GF-D8 (cell line): ENCODE data around the gene DTX4.
A peak's percentile ranks its signal among the peaks of the same experiment; 100 is the strongest.

Source experiments
- DNase-seq: peaks from one replicate; lab custom pipeline; 2025; lab: John Stamatoyannopoulos, UW

DTX4 gene

DNA sequence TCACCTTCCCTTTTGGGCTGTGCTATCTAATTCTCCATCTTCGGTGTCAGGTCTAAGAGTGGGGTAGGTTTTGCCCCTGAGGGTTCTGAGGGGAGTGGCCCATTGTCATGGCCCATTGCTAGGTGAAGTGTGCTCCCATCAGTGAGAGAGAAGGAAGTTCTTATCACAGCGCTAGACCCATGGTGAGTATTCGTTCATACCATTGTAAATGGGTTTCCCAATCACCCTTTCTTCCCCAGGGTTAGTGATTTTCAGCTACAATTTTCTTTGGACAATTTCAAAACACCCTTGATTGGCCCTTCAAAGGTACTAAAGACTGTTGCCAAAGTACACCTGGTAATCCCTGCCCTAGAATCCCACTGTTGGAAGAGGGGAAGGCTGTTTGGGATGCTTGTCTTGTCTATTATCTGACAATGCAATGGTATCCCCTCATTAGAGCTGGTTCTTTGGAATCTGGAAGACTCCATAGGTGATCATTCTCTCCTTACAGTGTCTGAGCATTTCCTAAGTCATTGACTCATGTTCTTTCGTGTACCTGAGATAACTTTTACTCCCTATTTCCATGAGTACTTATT is 20.6 kb downstream of the DTX4 start:
- no peak for DNase-seq

DNA sequence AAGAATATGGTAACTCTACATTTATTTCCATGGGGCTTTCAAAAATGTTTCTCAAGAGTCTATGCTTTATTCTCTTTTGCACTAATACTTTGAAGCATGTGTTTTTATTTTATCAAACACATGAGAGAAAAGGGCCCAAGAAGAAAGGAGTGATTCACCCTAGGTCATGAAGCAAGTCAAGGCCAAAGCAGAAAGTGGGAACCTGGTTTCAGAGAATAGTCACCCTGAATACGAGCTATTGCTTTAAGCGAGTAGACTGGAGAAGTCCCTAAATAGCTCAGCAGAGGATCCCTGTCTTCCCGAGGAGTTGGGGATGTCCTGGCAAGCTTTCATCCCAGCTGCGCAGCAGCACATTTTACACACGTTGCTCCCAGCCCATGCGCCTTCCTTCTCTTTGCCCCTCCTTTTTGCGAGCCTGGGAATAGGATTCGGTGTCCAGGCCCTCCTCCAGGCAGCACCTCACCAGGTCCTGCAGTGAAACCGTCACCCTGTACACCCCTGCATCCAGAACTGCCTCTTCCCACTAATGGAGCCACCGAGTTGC is 21.7 kb downstream of the DTX4 start:
- DNase-seq = no peak

DNA sequence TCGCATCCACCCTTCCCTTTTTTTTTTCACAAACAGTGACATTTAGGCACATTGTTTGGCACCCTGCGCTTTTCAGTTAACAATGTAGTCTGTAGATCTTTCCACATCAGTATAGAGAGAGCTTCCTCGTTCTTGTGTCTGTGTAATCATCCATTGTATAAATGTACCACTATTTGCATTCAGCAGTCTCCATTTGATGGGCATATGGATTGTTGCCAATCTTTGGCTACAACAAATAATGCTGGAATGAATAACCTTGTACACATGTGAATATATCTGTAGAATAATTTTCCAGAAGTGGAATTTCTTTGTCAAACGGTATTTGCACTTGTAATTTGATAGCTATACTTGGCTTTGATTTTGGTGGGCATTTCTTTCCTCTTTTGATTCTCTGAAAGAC is 23.7 kb downstream of the DTX4 start:
- DNase-seq = no peak

DNA sequence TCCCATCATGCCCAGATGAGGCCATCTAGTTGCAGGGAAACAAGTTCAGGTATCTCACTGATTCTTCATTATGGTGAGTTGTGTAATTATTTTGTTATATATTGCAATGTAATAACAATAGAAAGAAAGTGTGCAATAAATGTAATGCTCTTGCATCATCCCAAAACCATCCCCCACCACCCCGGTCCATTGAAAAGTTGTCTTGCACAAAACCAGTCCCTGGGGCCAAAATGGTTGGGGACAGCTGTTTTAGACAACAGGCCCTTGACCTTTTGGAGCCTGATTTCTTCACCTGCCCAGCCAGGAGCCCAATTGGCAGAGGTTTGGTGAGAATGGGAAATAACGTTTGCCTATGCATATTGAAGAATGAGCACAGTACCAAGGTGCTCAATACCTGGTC is 24.8 kb downstream of the DTX4 start:
- no peak for DNase-seq

DNA sequence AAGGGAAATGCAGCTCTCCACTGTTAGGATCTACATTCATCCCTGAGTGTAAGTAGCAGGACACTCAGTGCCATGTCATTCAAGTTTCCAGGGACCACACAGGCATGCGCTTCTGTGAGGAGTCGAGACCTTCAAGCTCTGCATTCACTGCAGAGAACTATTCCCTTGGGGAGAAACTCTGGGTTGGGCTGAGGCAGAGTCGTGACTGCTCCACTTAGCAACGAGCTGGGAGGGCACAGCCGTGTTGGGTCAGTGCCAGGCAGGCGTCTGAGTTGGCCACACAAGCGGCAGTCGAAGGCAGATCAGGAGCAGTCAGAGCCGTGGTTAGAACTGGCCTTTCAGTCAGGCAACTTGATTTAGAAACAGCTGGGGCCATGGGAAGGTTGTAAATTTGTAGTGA is 26.1 kb downstream of the DTX4 start:
- no peak for DNase-seq

DNA sequence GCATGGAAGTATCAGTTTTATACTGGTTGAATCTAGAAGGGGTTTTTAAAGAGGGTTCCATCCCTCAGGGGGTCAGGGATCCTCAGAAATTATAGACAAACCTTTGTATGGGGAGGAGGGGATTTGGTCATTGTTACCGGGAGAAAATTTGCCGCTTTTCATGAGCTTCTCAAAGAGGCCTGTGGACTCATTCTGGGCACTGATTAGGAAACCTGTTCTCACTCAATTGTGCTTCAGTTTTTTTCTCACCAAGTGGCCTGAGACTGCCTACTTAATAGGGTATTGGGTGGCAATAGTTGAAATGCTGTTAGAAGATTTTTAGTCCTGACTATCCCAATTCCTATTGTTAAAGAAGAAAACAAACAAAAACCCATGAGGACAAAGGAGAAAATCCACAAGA is 26.8 kb downstream of the DTX4 start:
- no peak for DNase-seq

DNA sequence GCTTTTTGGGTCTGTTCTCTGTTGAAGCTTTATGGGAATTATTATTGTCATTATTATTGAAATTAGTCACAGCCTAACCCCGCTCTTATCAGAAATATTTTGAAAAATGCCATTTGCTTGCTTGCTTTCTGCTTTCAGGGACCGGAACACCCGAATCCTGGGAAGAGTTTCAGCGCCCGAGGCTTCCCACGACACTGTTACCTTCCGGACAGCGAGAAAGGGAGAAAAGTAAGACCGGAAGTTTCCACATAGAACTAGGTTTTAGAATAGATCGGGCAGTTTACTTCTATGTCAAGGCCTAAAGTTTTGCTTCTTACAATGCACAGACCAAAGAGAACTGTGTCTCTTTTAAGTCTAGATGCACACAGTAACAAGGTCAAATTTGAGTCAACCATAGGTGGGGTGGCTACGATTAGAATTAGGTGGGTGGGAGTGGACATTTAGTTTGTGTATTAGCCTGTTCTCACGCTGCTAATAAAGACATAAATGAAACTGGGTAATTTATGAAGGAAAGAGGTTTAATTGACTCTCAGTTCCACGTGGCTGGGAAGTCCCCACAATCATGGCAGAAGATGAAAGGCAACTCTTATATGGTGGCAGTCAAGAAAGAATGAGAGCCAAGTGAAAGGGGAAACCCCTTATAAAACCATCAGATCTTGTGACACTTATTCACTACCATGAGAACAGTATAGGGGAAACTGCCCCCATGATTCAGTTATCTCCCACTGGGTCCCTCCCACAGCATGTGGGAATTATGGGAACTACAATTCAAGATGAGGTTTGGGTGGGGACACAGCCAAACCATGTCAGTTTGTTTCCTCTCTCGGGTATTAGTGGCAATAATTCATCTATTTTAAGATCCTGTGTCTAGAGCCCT is 27.9 kb downstream of the DTX4 start:
- DNase-seq = no peak

DNA sequence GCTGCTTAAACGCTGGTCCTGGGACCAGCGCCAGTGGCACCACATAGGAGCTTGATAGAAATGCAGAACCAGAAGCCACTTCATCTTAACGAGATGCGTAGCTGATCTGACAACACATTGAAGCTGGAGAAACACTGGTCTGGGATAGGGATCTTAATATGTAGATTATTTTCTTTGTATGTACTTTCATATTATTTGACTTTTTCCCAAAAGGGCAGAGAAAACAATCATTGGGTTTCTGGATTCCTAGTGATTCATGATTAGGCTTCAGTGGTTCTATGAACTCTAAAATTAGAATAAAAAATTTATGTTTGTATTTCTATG is 28.5 kb downstream of the DTX4 start:
- DNase-seq = no peak

DNA sequence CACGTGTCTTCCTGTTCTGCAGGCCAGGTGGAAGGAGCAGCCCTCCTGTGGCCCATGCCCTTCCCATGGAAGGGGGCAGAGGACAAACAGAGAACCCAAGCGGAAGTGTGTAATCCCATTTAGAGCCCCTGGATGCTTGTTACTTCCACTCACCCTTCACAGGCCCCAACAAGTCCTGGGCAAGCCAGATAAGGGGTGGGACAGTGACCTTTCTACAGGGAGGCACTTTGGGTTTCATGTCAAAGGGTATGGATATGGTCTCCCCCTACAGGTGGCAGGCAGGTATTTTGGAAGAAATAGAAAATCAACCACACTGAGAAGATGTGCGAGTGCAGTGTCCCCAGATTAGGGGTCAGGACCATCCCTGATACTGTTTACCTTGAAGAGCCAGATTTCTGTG is 29.4 kb downstream of the DTX4 start:
- DNase-seq = no peak

DNA sequence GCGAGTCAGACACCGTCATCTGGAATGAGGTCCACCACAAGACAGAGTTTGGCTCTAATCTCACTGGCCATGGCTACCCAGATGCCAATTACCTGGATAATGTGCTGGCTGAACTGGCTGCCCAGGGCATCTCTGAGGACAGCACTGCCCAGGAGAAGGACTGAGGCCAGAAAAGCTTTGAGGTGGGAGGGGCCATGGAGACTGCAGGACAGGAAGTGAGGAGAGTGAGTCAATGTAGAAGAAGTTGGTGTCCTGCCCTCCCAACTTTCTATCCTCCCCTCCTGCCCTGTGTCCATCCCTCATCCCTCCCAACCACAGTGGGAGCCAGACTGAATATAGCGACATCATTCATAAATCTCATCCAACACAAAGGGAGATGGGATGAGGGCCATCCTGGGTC is 32.8 kb downstream of the DTX4 start:
- DNase-seq = no peak

DNA sequence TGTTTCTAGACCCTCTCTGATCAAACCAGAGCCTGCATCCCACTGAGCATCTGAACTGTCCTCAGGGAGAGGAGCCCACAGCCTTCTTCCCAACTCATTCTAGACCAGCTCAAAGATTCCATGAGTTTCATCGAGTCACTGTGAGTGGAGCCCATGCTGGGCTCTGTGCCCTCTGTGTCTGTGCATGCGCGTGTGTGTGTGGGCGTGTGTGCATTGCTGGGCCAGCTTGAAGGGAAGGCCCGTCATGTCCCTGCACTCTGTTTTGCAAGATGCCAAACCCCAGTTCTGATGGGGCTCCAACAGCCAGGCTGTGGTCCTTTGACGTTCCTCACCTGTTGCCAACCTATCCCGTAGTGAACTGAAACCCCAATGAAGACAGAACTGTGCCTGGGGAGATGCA is 33.7 kb downstream of the DTX4 start:
- DNase-seq = no peak

DNA sequence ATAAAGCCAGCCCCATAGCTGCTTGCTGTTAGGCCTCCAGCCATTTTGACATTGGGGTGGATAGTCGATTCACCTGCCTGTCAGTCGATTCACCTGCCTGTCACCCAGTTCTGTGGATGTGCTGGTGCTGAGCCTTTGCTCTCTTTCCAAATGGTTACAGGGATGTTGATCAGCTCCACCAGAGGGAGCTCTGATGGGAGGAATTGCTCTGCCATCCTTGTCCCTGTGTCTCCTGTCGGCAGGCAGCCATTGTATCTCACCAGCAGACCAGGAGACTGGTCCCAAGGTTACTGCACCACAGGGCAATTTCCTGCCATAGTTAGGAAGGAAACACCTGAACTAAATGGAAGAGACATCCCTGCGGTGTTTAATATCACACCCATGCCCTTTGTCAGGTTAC is 34.7 kb downstream of the DTX4 start:
- no peak for DNase-seq

DNA sequence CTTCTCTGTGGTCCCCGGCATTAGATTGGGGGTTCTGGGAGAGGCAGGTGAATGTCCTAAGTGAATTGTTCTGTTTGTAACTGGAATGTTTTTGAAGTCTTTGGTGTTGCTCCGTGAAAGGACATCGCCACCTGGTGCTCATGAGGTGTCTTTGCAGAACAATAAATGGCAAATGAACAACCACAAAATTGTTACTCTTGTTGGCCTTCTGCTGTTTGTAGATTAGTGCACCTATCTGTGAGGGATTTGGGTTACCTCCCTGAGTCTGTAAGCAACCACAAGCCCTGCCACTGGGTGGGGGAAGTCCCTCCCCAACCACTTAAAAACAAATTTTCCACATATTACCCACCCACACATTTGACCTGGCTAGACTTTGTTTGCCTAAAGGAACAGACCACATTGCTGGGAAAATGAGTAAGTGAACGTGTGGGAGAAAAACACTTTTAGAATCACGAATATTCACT is 36.1 kb downstream of the DTX4 start:
- no peak for DNase-seq

DNA sequence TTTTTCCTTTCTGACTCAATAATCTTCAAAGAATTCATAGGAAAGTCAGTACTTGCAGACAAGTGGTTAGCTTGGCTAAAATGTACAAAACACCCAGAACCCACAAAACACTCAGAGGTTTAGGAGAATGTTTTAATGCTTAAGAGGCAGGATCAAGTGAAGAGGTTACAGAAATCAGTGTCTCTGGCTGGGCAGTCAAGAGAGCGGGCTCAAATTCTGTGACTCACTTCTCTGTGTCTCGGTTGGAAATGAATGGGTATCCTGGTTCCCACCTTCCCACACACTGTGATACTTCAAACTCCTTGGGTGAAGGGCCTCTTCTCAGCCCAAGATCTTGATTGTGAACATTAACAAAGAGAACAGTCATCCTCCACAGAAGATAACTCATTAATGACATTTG is 37.0 kb downstream of the DTX4 start:
- DNase-seq = no peak

DNA sequence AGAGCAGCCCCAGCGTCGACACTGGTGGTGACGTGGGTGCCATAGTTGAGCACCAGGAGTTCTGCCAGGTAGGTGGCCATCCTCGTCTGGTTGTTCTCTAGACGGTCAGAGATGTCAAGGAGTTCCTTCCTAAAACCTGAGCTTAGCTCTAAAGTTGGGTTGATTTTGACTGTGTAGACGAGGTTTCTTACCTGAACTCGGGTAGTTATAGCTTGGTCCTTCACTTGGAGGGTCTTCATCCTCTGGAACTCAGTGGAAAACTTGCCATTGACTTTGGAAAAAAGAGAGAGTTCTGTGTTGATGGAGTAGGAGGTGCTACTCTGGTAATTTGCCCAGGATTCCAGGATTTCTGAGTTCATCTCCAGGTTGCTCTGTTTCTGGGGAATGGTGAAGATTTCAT is 40.3 kb downstream of the DTX4 start:
- DNase-seq = no peak

DNA sequence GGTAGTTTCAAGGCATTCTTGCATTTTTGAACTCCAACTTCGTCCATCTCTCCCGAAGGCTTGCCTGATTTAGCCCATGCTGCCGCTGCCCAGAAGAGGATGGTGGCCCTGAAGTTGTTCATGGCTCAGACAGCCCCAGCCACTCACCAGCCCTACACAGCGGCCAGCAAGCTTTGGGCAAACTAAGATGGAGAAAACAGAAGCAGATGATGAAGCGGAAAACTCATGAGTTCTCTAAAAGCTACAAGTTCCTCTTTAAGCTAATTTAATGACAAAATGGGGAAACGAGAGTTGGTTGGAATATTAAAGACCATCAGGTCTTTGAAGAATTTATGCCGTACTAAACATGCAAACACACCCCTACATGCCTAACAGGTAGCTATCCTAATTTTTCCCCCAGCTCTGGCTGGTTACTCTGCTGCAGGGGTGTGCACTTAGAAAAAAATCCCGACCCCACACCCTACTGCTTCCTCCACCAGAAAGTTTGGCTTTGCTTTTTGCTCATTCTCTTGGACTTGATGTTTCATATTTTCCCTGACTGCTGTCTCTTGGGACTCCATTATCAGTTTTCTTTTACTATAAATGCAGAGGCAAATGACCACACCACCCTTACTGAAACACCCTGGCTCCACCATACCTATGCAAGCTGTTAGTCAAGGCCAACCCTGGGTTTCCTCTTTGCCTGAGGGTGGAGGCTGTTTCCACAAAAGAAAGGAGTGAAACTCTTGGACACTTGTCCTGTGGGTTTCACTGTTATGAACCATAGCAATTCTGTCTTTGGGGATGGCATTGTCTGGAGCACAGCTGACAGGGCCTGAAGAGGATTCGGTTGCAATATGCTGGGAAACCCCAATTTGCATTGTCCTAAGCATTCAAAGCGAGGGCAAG is 41.1 kb downstream of the DTX4 start, which contains the start of gene MPEG1:
MPEG1 (minus strand) TSS at position 184 of the 888 bp plus-strand sequence; CDS start at position 122, 62 bp downstream.
- DNase-seq = no peak

DNA sequence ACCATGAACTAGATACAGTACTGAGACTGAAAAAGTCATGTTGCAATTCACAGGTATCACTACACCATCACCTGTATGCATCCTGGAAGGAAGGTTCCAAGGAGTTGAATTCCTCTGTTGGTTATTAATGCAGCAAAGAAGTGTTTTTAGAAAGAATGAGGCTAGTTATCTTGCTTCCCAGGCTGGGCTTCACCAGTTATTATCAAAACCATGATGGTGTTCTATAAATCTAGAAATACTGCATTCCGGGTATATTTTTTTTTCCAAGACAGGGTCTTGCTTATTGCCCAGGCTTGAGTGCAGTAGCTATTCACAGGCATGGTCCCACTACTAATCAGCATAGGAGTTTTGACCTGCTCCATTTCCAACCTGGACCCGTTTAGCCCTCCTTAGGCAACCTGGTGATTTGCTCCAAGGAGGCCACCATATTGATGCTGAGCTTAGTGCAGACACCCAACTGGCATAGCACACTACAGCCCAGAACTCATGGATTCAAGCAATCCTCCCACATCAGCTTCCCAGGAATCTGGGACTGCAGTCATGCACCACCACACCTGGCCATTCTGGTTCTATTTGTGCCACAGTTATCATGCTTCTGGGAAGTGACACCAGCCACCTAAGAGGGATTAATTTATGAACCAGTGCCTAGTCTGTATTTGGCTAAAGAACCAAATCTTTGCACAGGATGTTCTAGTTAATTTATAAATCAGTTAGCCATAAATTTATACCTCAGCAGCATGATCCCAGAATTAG is 42.4 kb downstream of the DTX4 start:
- DNase-seq = no peak

DNA sequence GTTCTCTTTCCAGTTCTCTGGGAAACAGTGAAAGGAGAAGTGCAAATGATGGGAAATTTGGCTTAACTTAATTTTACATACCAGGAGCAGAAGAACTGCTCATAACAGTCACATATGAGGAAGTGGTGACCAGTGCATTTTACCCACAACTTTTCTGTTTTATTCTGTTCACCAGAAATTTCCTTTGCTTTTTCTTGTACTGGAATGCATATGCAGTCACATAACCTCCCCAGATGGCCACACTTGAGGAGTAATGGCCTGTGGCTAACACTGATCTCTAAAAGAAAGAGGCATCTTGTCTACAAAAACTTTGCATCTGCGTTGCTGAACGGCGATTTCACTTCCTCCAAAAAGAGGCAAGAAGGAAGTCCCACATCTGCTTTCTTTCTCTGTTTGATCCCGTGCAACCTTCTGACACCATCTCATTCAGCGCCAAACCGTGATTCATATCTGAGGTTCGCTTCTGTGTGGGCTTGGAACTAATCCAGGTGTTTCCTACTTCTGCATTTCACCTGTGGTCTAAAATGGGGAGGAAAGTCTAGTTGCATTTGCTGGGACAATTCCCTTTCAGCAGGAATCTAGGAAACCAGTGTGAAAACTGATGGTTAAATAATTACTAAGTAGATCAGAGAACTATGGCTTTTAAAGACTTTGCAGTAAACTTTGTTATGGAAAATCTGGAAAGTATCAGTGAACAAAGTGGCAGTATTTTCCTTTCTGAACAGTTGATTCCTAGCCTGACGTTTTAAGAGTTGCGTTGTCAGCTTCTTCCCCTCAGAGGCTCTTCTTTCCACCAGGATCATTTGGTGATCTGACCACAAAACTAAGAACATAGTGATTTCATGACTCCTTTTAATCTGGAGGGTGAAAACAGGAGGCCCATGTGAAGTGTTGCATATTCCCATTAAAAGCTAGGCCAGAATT is 45.0 kb downstream of the DTX4 start:
- peak; percentile 70 for DNase-seq

DNA sequence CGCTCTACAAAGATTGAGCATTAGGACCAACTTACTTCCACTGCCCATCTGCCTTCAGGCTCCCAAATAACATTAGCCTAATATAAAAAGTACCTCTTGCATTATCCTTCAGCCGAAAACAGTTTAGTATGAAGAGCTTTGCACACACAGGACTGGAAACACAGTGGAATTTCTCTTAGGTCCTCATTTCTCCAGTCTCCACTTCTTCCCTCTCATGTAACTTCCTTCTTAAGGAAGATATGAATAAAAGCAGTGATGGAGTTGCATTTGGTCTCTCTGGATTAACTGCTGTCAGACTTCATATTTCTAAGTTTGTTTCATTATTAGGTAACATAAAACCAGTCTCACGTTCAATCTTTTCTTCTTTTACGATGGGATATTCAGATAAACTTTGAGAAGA is 46.4 kb downstream of the DTX4 start:
- DNase-seq = no peak

DNA sequence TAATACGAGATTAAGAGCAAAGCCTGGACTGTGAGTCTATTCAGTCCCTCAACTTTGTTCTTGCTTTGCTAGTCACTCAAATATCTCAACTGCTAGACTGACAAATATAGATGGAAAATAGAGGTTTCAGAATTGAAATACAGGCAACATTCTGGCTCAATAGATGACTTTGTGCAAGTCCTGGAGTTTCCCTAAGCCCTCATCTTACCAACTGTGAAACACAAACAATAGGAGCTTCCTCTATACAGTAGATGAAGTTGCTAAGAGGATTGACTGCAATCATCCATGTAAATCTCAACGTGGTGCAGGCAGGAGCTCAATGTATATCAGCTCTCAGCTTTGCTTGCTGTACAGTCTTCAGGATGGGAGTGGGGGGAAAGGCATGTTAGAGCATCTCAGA is 47.0 kb downstream of the DTX4 start:
- DNase-seq = no peak

DNA sequence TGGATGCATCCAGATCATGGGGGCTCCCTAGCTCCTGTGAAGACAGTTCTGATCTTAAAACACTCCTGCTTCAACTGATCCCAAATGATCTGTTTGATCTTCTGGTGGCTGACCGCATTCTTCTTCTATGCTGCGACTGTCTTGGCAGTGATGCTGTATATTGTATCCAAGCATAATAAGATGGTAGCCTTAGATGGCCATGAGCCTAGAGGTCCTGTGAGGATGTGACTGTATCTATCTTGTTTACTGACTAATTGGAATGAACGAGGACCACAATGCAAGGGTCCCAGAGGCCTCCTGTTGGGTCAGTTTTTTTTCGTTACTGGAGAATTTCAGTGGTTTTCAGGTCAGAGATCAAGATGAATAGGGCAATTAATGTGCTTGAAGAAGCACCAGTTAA is 47.9 kb downstream of the DTX4 start:
- DNase-seq = no peak
